ENCODE results near the gene RASGRP1. TPM values are rescaled to one million over a fixed set of nuclear protein-coding genes. Genes with fewer than 3 reads are reported as not detected.

RASGRP1 gene
- total and polyA plus RNA-seq, 3 donors from 2014 or later = 4.4 to 9.2 (median 7.4) TPM

GRCh38 chr15:38554354-38554753 is 10.3 kb downstream of the RASGRP1 start:
- Histone ChIP-seq H3K4me1 (no peaks in the 10 kb centered on the region), H3K27me3 (no peaks in the 10 kb centered on the region), H3K27ac (no peak overlapping the region), H3K9me3 (no peaks in the 10 kb centered on the region), H3K36me3 (ENCODE audit: low read depth, missing control alignments) (no peaks in the 10 kb centered on the region), H3K4me3 (no peak overlapping the region)
- peak; percentile 20 for DNase-seq
- WGBS, 2 donors = 62 to 70% methylated on average over 4 of the region's 4 CpGs
- TF ChIP-seq CTCF (IDR thresholded peaks at IDR 0.05) (no peak), POLR2A (IDR thresholded peaks at IDR 0.05) (no peak)
- intact Hi-C loops (cut with DNase I; ENCODE audit: low total_unique reads) = loop anchor here (10.0 kb wide), 1 partner anchor 130 kb away; no protein-coding TSS in a partner anchor

DNA sequence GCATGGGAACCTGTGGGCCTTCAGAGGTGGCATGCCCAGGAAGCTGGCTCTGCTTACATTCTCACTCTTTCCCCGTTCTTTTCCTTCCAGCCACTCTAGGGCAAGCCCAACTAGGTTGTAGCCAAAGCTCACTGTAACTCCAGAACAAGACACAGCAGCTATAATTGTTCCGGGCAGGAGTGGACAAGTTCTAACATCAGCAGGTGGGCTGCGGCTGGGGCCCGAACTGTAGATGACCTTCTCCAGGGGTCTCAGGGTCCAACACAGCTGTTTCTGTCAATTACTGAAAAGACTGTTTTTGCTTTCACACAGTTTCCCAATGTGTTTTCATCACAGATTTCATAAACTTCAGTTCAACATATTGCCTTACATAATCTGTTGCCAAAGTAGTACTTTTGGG is 11.5 kb downstream of the RASGRP1 start:
- no peak for DNase-seq
- no peaks in the 10 kb centered on the region for H3K27me3 ChIP-seq
- H3K36me3 ChIP-seq (ENCODE audit: low read depth, missing control alignments) = no peaks in the 10 kb centered on the region
- WGBS, 2 donors = 81 to 84% methylated on average over 4 of the region's 4 CpGs
- H3K9me3 ChIP-seq = no peaks in the 10 kb centered on the region
- H3K4me3 ChIP-seq = no peak overlapping the region
- H3K27ac ChIP-seq = no peak overlapping the region
- no peak for TF ChIP-seq CTCF (IDR thresholded peaks at IDR 0.05)
- no peak for TF ChIP-seq POLR2A (IDR thresholded peaks at IDR 0.05)
- intact Hi-C loops (cut with DNase I; ENCODE audit: low total_unique reads) = loop anchor here (10.0 kb wide), 1 partner anchor 132 kb away; no protein-coding TSS in a partner anchor
- H3K4me1 ChIP-seq = no peaks in the 10 kb centered on the region

DNA sequence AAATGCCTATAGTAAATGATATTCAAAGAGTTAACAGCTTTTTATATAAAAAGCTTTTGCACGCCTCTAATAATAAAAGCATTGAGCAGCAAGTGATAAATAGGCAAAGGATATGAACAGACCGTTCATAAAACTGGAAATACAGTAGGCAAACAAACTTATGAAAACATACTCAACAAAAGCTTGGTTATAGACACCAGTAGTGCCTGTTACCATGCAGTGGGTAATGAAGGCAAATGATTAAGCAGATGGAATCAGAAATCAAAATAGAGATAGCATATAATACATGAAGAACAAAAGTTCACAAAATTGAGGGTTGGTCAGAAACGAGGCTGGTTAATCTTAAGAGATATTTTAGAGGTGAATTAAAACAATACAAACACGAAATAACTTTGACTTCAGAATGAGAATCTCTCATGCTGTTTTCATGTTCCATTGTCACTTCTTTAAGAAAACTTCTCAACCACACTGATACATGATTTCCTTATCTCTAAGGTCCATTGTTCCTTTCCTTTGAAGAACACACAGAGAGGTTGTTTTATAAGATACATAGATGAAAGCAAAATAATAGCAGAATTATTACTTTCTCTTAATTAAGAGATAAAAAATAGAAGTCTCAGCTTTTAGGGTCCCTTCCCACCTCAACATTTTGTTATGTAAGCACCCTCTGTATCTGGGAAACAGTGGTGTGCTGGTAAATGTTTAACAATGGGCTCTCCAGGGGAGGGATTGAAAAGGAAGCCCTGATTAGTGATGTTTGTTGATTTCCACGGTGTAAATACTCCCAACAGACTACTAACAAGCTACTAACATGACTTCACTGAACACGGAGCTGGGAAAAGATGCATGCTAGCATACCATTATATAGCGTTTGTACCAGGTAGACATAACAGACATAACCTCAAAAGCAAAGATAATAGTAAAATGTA is 12.6 kb downstream of the RASGRP1 start:
- DNase-seq = no peak
- Histone ChIP-seq H3K9me3 (no peaks in the 10 kb centered on the region), H3K4me3 (no peak overlapping the region), H3K36me3 (ENCODE audit: low read depth, missing control alignments) (no peaks in the 10 kb centered on the region), H3K4me1 (no peaks in the 10 kb centered on the region), H3K27ac (no peak overlapping the region), H3K27me3 (no peaks in the 10 kb centered on the region)
- 48 to 60% methylated on average over 7 of the region's 7 CpGs for WGBS, 2 donors
- intact Hi-C loops (cut with DNase I; ENCODE audit: low total_unique reads) = loop anchor here (10.0 kb wide), 1 partner anchor 133 kb away; no protein-coding TSS in a partner anchor
- TF ChIP-seq CTCF (IDR thresholded peaks at IDR 0.05) (no peak), POLR2A (IDR thresholded peaks at IDR 0.05) (no peak)

GRCh38 chr15:38549222-38549621 is 15.4 kb downstream of the RASGRP1 start:
- TF ChIP-seq CTCF (IDR thresholded peaks at IDR 0.05) = no peak
- TF ChIP-seq POLR2A (IDR thresholded peaks at IDR 0.05) = no peak
- Histone ChIP-seq H3K9me3 (no peaks in the 10 kb centered on the region), H3K27ac (no peak overlapping the region), H3K4me1 (no peaks in the 10 kb centered on the region), H3K36me3 (ENCODE audit: low read depth, missing control alignments) (no peaks in the 10 kb centered on the region), H3K27me3 (no peaks in the 10 kb centered on the region), H3K4me3 (no peak overlapping the region)
- no peak for DNase-seq
- intact Hi-C loops (cut with DNase I; ENCODE audit: low total_unique reads) = no loop called here

All from testis (tissue), 3 donors.